Renal cortical epithelial cell (primary cell): ENCODE results near the gene OBI1. TPM values are rescaled to one million over a fixed set of nuclear protein-coding genes. Genes with fewer than 3 reads are reported as not detected.

Experiments
- DNase-seq: peaks from one replicate; pipeline ENCODE4 v3.0.0-alpha.2; 2011; ENCODE audit warnings: low read depth
- total RNA-seq: library from RNA; depleted of rRNA; stranded (reverse); fragments of >200 nt; gene quantifications from 2 replicates; pipeline ENCODE4 v1.2.3, GENCODE V29; 2014

The OBI1 gene
- total RNA-seq, 1 donor from 2014 or later: 22.5 TPM

GRCh38 chr13:78603240-78603957 lies 55.6 kb downstream of the OBI1 start, which contains the start of gene POU4F1:
Gene POU4F1 (minus strand): TSS chr13:78603552. CDS start chr13:78603326, 226 bp downstream.
- DNase-seq: no peak

GRCh38 chr13:78602561-78603239 lies 56.3 kb downstream of the OBI1 start:
- no peak for DNase-seq

GRCh38 chr13:78601874-78602560 lies 56.9 kb downstream of the OBI1 start:
- DNase-seq: no peak

GRCh38 chr13:78601124-78601873 lies 57.7 kb downstream of the OBI1 start:
- no peak for DNase-seq

- no peak for DNase-seq
Measured at GRCh38 chr13:78600280-78600883, 58.6 kb downstream of the OBI1 start.

GRCh38 chr13:78599645-78600279 lies 59.2 kb downstream of the OBI1 start:
- no peak for DNase-seq

GRCh38 chr13:78598966-78599644 lies 59.9 kb downstream of the OBI1 start:
- DNase-seq: no peak

GRCh38 chr13:78598116-78598781 lies 60.7 kb downstream of the OBI1 start:
- no peak for DNase-seq

GRCh38 chr13:78597602-78597932 lies 61.4 kb downstream of the OBI1 start:
- no peak for DNase-seq

- DNase-seq: no peak
Measured at GRCh38 chr13:78596736-78597601, 62.0 kb downstream of the OBI1 start.

GRCh38 chr13:78596399-78596735 lies 62.6 kb downstream of the OBI1 start:
- no peak for DNase-seq

GRCh38 chr13:78595495-78596398 lies 63.2 kb downstream of the OBI1 start:
- no peak for DNase-seq

- no peak for DNase-seq
Measured at GRCh38 chr13:78594456-78594975, 64.4 kb downstream of the OBI1 start.

GRCh38 chr13:78593652-78594455 lies 65.1 kb downstream of the OBI1 start:
- no peak for DNase-seq

- no peak for DNase-seq
Measured at GRCh38 chr13:78593129-78593528, 65.8 kb downstream of the OBI1 start.

- no peak for DNase-seq
Measured at GRCh38 chr13:78592584-78592983, 66.4 kb downstream of the OBI1 start.

GRCh38 chr13:78589206-78589605 lies 69.7 kb downstream of the OBI1 start:
- no peak for DNase-seq
